Liver (tissue), 9 donors: ENCODE results near the gene NCAPH2. TPM values are rescaled to one million over a fixed set of nuclear protein-coding genes. Genes with fewer than 3 reads are reported as not detected.

Experiments
- DNase-seq: peaks from one replicate; pipeline ENCODE4 v3.0.0-alpha.2; 2017; ENCODE audit warnings: low spot score
- H3K27ac ChIP-seq, 2 donors: one replicate each; pipeline ENCODE4 v1.7.0; 2013; ENCODE audit warnings: inconsistent platforms in 2 of 2, low read length in 2 of 2, control low read depth in 1 of 2, low read depth in 1 of 2, mild to moderate bottlenecking in 1 of 2
- H3K27me3 ChIP-seq, 4 donors: one replicate each; pipeline versions ENCODE4 v1.6.1 to v1.7.0; 2013; ENCODE audit warnings: low read length in 3 of 4, inconsistent platforms in 1 of 4, mild to moderate bottlenecking in 1 of 4, moderate library complexity in 1 of 4; ENCODE audit not compliant: control insufficient read depth in 4 of 4, insufficient read depth in 4 of 4
- H3K36me3 ChIP-seq, 4 donors: one replicate each; pipeline versions ENCODE4 v1.6.1 to v1.7.0; 2013; ENCODE audit warnings: low read length in 3 of 4, mild to moderate bottlenecking in 3 of 4, low read depth in 1 of 4, moderate library complexity in 1 of 4; ENCODE audit not compliant: control insufficient read depth in 4 of 4, insufficient read depth in 3 of 4
- H3K4me1 ChIP-seq, 4 donors: one replicate each; pipeline versions ENCODE4 v1.6.1 to v1.7.0; 2013; ENCODE audit warnings: low read length in 3 of 4, mild to moderate bottlenecking in 3 of 4, moderate library complexity in 1 of 4; ENCODE audit not compliant: control insufficient read depth in 4 of 4, insufficient read depth in 4 of 4
- H3K4me3 ChIP-seq, 3 donors: one replicate each; pipeline versions ENCODE4 v1.6.1 to v1.7.0; 2013; ENCODE audit warnings: low read length in 3 of 3, control low read depth in 1 of 3, low read depth in 1 of 3, mild to moderate bottlenecking in 1 of 3
- H3K9ac ChIP-seq, 2 donors: one replicate each; pipeline ENCODE4 v1.7.0; 2013; ENCODE audit warnings: low read length in 2 of 2, mild to moderate bottlenecking in 2 of 2, moderate library complexity in 2 of 2, control low read depth in 1 of 2, low read depth in 1 of 2
- H3K9me3 ChIP-seq, 4 donors: one replicate each; pipeline versions ENCODE4 v1.6.1 to v1.7.0; 2013; ENCODE audit warnings: low read length in 3 of 4; ENCODE audit not compliant: control insufficient read depth in 4 of 4
- ATF3 ChIP-seq: IDR thresholded peaks from 2 replicates; pipeline ENCODE4 v1.6.1; 2016; ENCODE audit warnings: antibody characterized with exemption
- EGR1 ChIP-seq, 2 donors: IDR thresholded peaks; 2 replicates each; pipeline ENCODE4 v1.6.1; 2016 to 2018; ENCODE audit warnings: antibody characterized with exemption in 2 of 2, low read depth in 2 of 2
- FOXA1 ChIP-seq: IDR thresholded peaks from 2 replicates; pipeline ENCODE4 v1.6.1; 2016; ENCODE audit warnings: antibody characterized with exemption
- FOXA2 ChIP-seq: IDR thresholded peaks from 2 replicates; pipeline ENCODE4 v1.6.1; 2016; ENCODE audit warnings: antibody characterized with exemption
- GABPA ChIP-seq, 2 donors: IDR thresholded peaks in 1 of 2; conservative IDR thresholded peaks in 1 of 2; 2 replicates each; pipeline ENCODE4 v1.6.1; 2016; ENCODE audit warnings: antibody characterized with exemption in 2 of 2, mild to moderate bottlenecking in 1 of 2, moderate library complexity in 1 of 2
- HNF4A ChIP-seq, 2 donors: conservative IDR thresholded peaks; 2 replicates each; pipeline ENCODE4 v1.6.1; 2016; ENCODE audit warnings: antibody characterized with exemption in 2 of 2, mild to moderate bottlenecking in 2 of 2
- HNF4G ChIP-seq: IDR thresholded peaks from 2 replicates; pipeline ENCODE4 v1.6.1; 2016; ENCODE audit warnings: antibody characterized with exemption
- JUND ChIP-seq, 2 donors: IDR thresholded peaks; 2 replicates each; pipeline ENCODE4 v1.6.1; 2016; ENCODE audit warnings: antibody characterized with exemption in 2 of 2
- NR2F2 ChIP-seq: IDR thresholded peaks from 2 replicates; pipeline ENCODE4 v1.6.1; 2016; ENCODE audit warnings: antibody characterized with exemption
- RAD21 ChIP-seq, 2 donors: IDR thresholded peaks; 2 replicates each; pipeline ENCODE4 v1.6.1; 2016; ENCODE audit warnings: antibody characterized with exemption in 2 of 2, mild to moderate bottlenecking in 2 of 2
- RXRA ChIP-seq, 2 donors: IDR thresholded peaks; 2 replicates each; pipeline ENCODE4 v1.6.1; 2017 to 2018; ENCODE audit warnings: antibody characterized with exemption in 2 of 2, mild to moderate bottlenecking in 1 of 2
- SP1 ChIP-seq: IDR thresholded peaks from 2 replicates; pipeline ENCODE4 v1.6.1; 2018; ENCODE audit warnings: antibody characterized with exemption, mild to moderate bottlenecking
- TAF1 ChIP-seq: conservative IDR thresholded peaks from 2 replicates; pipeline ENCODE4 v1.6.1; 2016; ENCODE audit warnings: antibody characterized with exemption, mild to moderate bottlenecking
- YY1 ChIP-seq: IDR thresholded peaks from 2 replicates; pipeline ENCODE4 v1.6.1; 2016; ENCODE audit warnings: antibody characterized with exemption, mild to moderate bottlenecking
- ZBTB33 ChIP-seq: IDR thresholded peaks from 2 replicates; pipeline ENCODE4 v1.6.1; 2016; ENCODE audit warnings: antibody characterized with exemption
- WGBS: extraction: QIAGEN DNeasy Blood & Tissue Kit; methylation state at CpG from one replicate; pipeline ENCODE4 v1.1.7; 2013; 5-methylcytosine and 5-hydroxymethylcytosine counted together
- polyA plus RNA-seq, 2 donors: library from polyadenylated mRNA; stranded (reverse) in 1 of 2; unstranded in 1 of 2; fragments of 200-250 nt in 1 of 2; fragments of >200 nt in 1 of 2; fragmentation: Nextera tagmentation in 1 of 2; extraction: Ambion mirVana in 1 of 2; gene quantifications; one replicate each; pipeline versions ENCODE4 v1.2.1 to v1.2.3, GENCODE V29; 2013 to 2015
- total RNA-seq, 2 donors: library from RNA; depleted of rRNA; stranded (reverse); fragments of >200 nt; gene quantifications; one replicate each; pipeline ENCODE4 v1.2.3, GENCODE V29; 2014
- TF ChIP-seq, protein P1 (sequence below): IDR thresholded peaks from 2 replicates; pipeline ENCODE4 v1.6.1; 2016; ENCODE audit warnings: antibody characterized with exemption, mild to moderate bottlenecking
- TF ChIP-seq, protein P2 (sequence below): fragments of 150-350 bp; IDR thresholded peaks from 2 replicates; pipeline ENCODE4 v1.5.1; 2017; ENCODE audit warnings: improper control_type of control experiment, low read depth, low read length; ENCODE audit not compliant: missing input control
- TF ChIP-seq, protein P3 (sequence below): IDR thresholded peaks from 2 replicates; pipeline ENCODE4 v1.6.1; 2016; ENCODE audit warnings: antibody characterized with exemption
- donor health status: healthy.
- donor health status: healthy.
- donor health status: healthy.
- donor health status: healthy.
- donor health status: healthy.

The NCAPH2 gene
- total and polyA plus RNA-seq, 4 donors: 12.0 to 30.8 (median 13.9) TPM

DNA sequence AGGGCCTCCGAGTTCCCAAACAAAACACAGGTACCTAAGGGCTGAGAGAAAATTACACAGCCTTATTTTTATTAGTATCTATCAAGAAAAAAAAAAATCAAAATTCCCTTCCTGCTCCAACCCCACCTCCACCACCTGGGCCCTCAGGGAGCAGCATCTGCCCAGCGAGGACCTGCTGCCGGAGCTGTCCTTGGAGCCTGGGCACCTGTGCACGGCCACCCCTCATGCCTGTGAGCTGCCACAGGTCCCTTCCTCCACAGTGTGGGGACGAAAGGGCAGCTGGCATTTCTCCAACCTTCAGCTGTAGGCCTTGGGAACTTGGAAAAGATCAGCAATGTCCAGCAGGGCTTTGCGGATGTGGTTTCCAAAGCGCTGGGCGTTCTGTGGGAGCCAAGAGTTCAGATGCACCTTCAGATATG is 61.0 kb downstream of the NCAPH2 start:
- Histone ChIP-seq H3K9me3 (no peaks in the 10 kb centered on the region), H3K27ac (peak overlapping the region; percentile 96 to 97), H3K27me3 (no peaks in the 10 kb centered on the region), H3K9ac (peak overlapping the region; percentile 1 to 65), H3K36me3 (peaks cover 0 to 17% (median 0%) of the 10 kb centered on the region in 4 donors), H3K4me3 (no peak overlapping the region), H3K4me1 (peaks cover 12 to 43% (median 25%) of the 10 kb centered on the region in 4 donors)
- peak; percentile 68 for DNase-seq
- TF ChIP-seq FOXA1 (no peak), GABPA (IDR thresholded peaks at IDR 0.05 in 1 of 2, conservative IDR thresholded peaks at IDR 0.05 in 1 of 2) (peak in 1 of 2 donors; percentile 70), FOXA2 (no peak), YY1 (peak; percentile 51), EGR1 (IDR thresholded peaks at IDR 0.05; ENCODE audit: low read depth in 2 of 2) (no peak), JUND (IDR thresholded peaks at IDR 0.05) (peak in 1 of 2 donors; percentile 51), HNF4G (peak; percentile 52), RXRA (IDR thresholded peaks at IDR 0.05) (peak; percentile 75 to 88), NR2F2 (no peak), HNF4A (conservative IDR thresholded peaks at IDR 0.05) (peak; percentile 90 to 92), TAF1 (no peak), ATF3 (no peak), SP1 (peak; percentile 84), ZBTB33 (no peak), RAD21 (IDR thresholded peaks at IDR 0.05) (peak in 1 of 2 donors; percentile 63)
- TF ChIP-seq, protein P1, sequence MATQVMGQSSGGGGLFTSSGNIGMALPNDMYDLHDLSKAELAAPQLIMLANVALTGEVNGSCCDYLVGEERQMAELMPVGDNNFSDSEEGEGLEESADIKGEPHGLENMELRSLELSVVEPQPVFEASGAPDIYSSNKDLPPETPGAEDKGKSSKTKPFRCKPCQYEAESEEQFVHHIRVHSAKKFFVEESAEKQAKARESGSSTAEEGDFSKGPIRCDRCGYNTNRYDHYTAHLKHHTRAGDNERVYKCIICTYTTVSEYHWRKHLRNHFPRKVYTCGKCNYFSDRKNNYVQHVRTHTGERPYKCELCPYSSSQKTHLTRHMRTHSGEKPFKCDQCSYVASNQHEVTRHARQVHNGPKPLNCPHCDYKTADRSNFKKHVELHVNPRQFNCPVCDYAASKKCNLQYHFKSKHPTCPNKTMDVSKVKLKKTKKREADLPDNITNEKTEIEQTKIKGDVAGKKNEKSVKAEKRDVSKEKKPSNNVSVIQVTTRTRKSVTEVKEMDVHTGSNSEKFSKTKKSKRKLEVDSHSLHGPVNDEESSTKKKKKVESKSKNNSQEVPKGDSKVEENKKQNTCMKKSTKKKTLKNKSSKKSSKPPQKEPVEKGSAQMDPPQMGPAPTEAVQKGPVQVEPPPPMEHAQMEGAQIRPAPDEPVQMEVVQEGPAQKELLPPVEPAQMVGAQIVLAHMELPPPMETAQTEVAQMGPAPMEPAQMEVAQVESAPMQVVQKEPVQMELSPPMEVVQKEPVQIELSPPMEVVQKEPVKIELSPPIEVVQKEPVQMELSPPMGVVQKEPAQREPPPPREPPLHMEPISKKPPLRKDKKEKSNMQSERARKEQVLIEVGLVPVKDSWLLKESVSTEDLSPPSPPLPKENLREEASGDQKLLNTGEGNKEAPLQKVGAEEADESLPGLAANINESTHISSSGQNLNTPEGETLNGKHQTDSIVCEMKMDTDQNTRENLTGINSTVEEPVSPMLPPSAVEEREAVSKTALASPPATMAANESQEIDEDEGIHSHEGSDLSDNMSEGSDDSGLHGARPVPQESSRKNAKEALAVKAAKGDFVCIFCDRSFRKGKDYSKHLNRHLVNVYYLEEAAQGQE: no peak
- TF ChIP-seq, protein P2, sequence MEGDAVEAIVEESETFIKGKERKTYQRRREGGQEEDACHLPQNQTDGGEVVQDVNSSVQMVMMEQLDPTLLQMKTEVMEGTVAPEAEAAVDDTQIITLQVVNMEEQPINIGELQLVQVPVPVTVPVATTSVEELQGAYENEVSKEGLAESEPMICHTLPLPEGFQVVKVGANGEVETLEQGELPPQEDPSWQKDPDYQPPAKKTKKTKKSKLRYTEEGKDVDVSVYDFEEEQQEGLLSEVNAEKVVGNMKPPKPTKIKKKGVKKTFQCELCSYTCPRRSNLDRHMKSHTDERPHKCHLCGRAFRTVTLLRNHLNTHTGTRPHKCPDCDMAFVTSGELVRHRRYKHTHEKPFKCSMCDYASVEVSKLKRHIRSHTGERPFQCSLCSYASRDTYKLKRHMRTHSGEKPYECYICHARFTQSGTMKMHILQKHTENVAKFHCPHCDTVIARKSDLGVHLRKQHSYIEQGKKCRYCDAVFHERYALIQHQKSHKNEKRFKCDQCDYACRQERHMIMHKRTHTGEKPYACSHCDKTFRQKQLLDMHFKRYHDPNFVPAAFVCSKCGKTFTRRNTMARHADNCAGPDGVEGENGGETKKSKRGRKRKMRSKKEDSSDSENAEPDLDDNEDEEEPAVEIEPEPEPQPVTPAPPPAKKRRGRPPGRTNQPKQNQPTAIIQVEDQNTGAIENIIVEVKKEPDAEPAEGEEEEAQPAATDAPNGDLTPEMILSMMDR: no peak
- TF ChIP-seq, protein P3, sequence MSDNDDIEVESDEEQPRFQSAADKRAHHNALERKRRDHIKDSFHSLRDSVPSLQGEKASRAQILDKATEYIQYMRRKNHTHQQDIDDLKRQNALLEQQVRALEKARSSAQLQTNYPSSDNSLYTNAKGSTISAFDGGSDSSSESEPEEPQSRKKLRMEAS: no peak
- 34% methylated on average over 8 of the region's 8 CpGs for WGBS
